ENCODE results near the gene MEF2A. TPM values are rescaled to one million over a fixed set of nuclear protein-coding genes. Genes with fewer than 3 reads are reported as not detected.

The MEF2A gene
- total RNA-seq, 1 donor from 2014 or later, result 46.3 TPM

GRCh38 chr15:99726333-99726732 is 160.5 kb downstream of the MEF2A start:
- FAIRE-seq (no peak), DNase-seq (ENCODE audit: low read depth) (no peak)
- peaks cover 12% of the 10 kb centered on the region for H3K9me3 ChIP-seq (ENCODE audit: insufficient read depth, low read depth, low read length)
- TF ChIP-seq EZH2 (IDR thresholded peaks at IDR 0.05; ENCODE audit: insufficient read depth, low read length) (no peak), CTCF (IDR thresholded peaks at IDR 0.05; ENCODE audit: insufficient read depth, low read depth, low read length) (no peak)
- no peaks in the 10 kb centered on the region for H3K4me1 Mint-ChIP-seq (ENCODE audit: low read depth, unreplicated experiment)
- no peaks in the 10 kb centered on the region for H3K4me1 ChIP-seq (ENCODE audit: insufficient read depth, low read length)
- peaks cover 34% of the 10 kb centered on the region for H3K36me3 Mint-ChIP-seq (ENCODE audit: low read depth, unreplicated experiment)
- H3K79me2 ChIP-seq (ENCODE audit: insufficient read depth, low read length), result no peaks in the 10 kb centered on the region
- H3K27ac Mint-ChIP-seq (ENCODE audit: unreplicated experiment), result no peak overlapping the region
- no peak overlapping the region for H3K27ac ChIP-seq (ENCODE audit: low read depth, low read length)
- H2AFZ ChIP-seq (ENCODE audit: low read depth, low read length), result no peak overlapping the region
- H3K27me3 Mint-ChIP-seq (ENCODE audit: low read depth, unreplicated experiment), result no peaks in the 10 kb centered on the region
- no peaks in the 10 kb centered on the region for H3K27me3 ChIP-seq (ENCODE audit: insufficient read depth, low read length)
- H3K4me2 ChIP-seq (ENCODE audit: low read length), result no peak overlapping the region
- peaks cover 3% of the 10 kb centered on the region for H3K36me3 ChIP-seq (ENCODE audit: insufficient read depth, low read length)
- H4K20me1 ChIP-seq (ENCODE audit: insufficient read depth, low read length), result peaks cover 9% of the 10 kb centered on the region
- H3K9ac ChIP-seq (ENCODE audit: low read length), result no peak overlapping the region
- no peak overlapping the region for H3K4me3 Mint-ChIP-seq (ENCODE audit: unreplicated experiment)
- peaks cover 8% of the 10 kb centered on the region for H3K9me3 Mint-ChIP-seq (ENCODE audit: unreplicated experiment)
- H3K4me3 ChIP-seq (ENCODE audit: insufficient read depth, low read depth, low read length), result no peak overlapping the region

- Histone ChIP-seq H3K36me3 (ENCODE audit: insufficient read depth, low read length) (peaks cover 3% of the 10 kb centered on the region), H3K79me2 (ENCODE audit: insufficient read depth, low read length) (no peaks in the 10 kb centered on the region), H3K4me1 (ENCODE audit: insufficient read depth, low read length) (peaks cover 1% of the 10 kb centered on the region), H3K4me2 (ENCODE audit: low read length) (no peak overlapping the region), H4K20me1 (ENCODE audit: insufficient read depth, low read length) (peaks cover 15% of the 10 kb centered on the region), H2AFZ (ENCODE audit: low read depth, low read length) (no peak overlapping the region), H3K27ac (ENCODE audit: low read depth, low read length) (no peak overlapping the region), H3K4me3 (ENCODE audit: insufficient read depth, low read depth, low read length) (no peak overlapping the region), H3K9me3 (ENCODE audit: insufficient read depth, low read depth, low read length) (peaks cover 12% of the 10 kb centered on the region), H3K9ac (ENCODE audit: low read length) (no peak overlapping the region), H3K27me3 (ENCODE audit: insufficient read depth, low read length) (no peaks in the 10 kb centered on the region)
- no peak for FAIRE-seq
- H3K27ac Mint-ChIP-seq (ENCODE audit: unreplicated experiment), result no peak overlapping the region
- DNase-seq (ENCODE audit: low read depth), result no peak
- H3K36me3 Mint-ChIP-seq (ENCODE audit: low read depth, unreplicated experiment), result peaks cover 26% of the 10 kb centered on the region
- H3K4me3 Mint-ChIP-seq (ENCODE audit: unreplicated experiment), result no peak overlapping the region
- no peak for TF ChIP-seq CTCF (IDR thresholded peaks at IDR 0.05; ENCODE audit: insufficient read depth, low read depth, low read length)
- TF ChIP-seq EZH2 (IDR thresholded peaks at IDR 0.05; ENCODE audit: insufficient read depth, low read length), result no peak
- H3K4me1 Mint-ChIP-seq (ENCODE audit: low read depth, unreplicated experiment), result no peaks in the 10 kb centered on the region
- no peaks in the 10 kb centered on the region for H3K27me3 Mint-ChIP-seq (ENCODE audit: low read depth, unreplicated experiment)
- H3K9me3 Mint-ChIP-seq (ENCODE audit: unreplicated experiment), result peaks cover 6% of the 10 kb centered on the region
These were observed 161.5 kb downstream of the MEF2A start for GRCh38 chr15:99727330-99727729.

- Histone ChIP-seq H3K27me3 (ENCODE audit: insufficient read depth, low read length) (no peaks in the 10 kb centered on the region), H3K27ac (ENCODE audit: low read depth, low read length) (no peak overlapping the region), H3K4me3 (ENCODE audit: insufficient read depth, low read depth, low read length) (no peak overlapping the region), H2AFZ (ENCODE audit: low read depth, low read length) (no peak overlapping the region), H3K79me2 (ENCODE audit: insufficient read depth, low read length) (no peaks in the 10 kb centered on the region), H3K4me1 (ENCODE audit: insufficient read depth, low read length) (peaks cover 5% of the 10 kb centered on the region), H4K20me1 (ENCODE audit: insufficient read depth, low read length) (peaks cover 14% of the 10 kb centered on the region), H3K9ac (ENCODE audit: low read length) (no peak overlapping the region), H3K36me3 (ENCODE audit: insufficient read depth, low read length) (peaks cover 3% of the 10 kb centered on the region), H3K4me2 (ENCODE audit: low read length) (no peak overlapping the region), H3K9me3 (ENCODE audit: insufficient read depth, low read depth, low read length) (peaks cover 12% of the 10 kb centered on the region)
- no peak for DNase-seq (ENCODE audit: low read depth)
- H3K36me3 Mint-ChIP-seq (ENCODE audit: low read depth, unreplicated experiment), result peaks cover 25% of the 10 kb centered on the region
- TF ChIP-seq CTCF (IDR thresholded peaks at IDR 0.05; ENCODE audit: insufficient read depth, low read depth, low read length), result no peak
- no peak for TF ChIP-seq EZH2 (IDR thresholded peaks at IDR 0.05; ENCODE audit: insufficient read depth, low read length)
- FAIRE-seq, result no peak
- peaks cover 6% of the 10 kb centered on the region for H3K9me3 Mint-ChIP-seq (ENCODE audit: unreplicated experiment)
- no peak overlapping the region for H3K27ac Mint-ChIP-seq (ENCODE audit: unreplicated experiment)
- H3K4me1 Mint-ChIP-seq (ENCODE audit: low read depth, unreplicated experiment), result no peaks in the 10 kb centered on the region
- no peak overlapping the region for H3K4me3 Mint-ChIP-seq (ENCODE audit: unreplicated experiment)
- no peaks in the 10 kb centered on the region for H3K27me3 Mint-ChIP-seq (ENCODE audit: low read depth, unreplicated experiment)
These were observed 161.9 kb downstream of the MEF2A start for GRCh38 chr15:99727733-99728132.
